Stimulated activated naive CD4-positive, alpha-beta T cell (primary cell): Measurements from ENCODE around the gene EGF.

ENCODE experiments used
- DNase-seq, 6 experiments: peaks; one replicate each; lab custom pipeline; 2025; lab: John Stamatoyannopoulos, UW

The EGF gene

GRCh38 chr4:109996526-109996925 is 83.8 kb downstream of the EGF start:
- no peak for DNase-seq

GRCh38 chr4:109998867-109999584 is 86.3 kb downstream of the EGF start:
- DNase-seq, result peak in 3 of 6 experiments; percentile 10 to 67 (median 65)

- DNase-seq, result no peak
Observed at GRCh38 chr4:109999585-109999912, 86.9 kb downstream of the EGF start.

- DNase-seq, result no peak
Observed at GRCh38 chr4:110002326-110002725, 89.6 kb downstream of the EGF start.

GRCh38 chr4:110003401-110004187 is 90.9 kb downstream of the EGF start:
- no peak for DNase-seq

GRCh38 chr4:110004556-110004955 is 91.9 kb downstream of the EGF start:
- no peak for DNase-seq

- DNase-seq, result peak in 3 of 6 experiments; percentile 12 to 61 (median 51)
Observed at GRCh38 chr4:110005461-110006056, 92.9 kb downstream of the EGF start.

- DNase-seq, result no peak
Observed at GRCh38 chr4:110007217-110007616, 94.5 kb downstream of the EGF start.

GRCh38 chr4:110008540-110008939 is 95.9 kb downstream of the EGF start:
- DNase-seq, result no peak

- no peak for DNase-seq
Observed at GRCh38 chr4:110009550-110009949, 96.9 kb downstream of the EGF start.

GRCh38 chr4:110010797-110011196 is 98.1 kb downstream of the EGF start:
- no peak for DNase-seq

- DNase-seq, result no peak
Observed at GRCh38 chr4:110012917-110013316, 100.2 kb downstream of the EGF start.

GRCh38 chr4:110014233-110014632 is 101.5 kb downstream of the EGF start:
- DNase-seq, result no peak

- no peak for DNase-seq
Observed at GRCh38 chr4:110019153-110019552, 106.5 kb downstream of the EGF start.

GRCh38 chr4:110020139-110020538 is 107.5 kb downstream of the EGF start:
- DNase-seq, result no peak

- DNase-seq, result no peak
Observed at GRCh38 chr4:110020646-110021443, 108.2 kb downstream of the EGF start.

GRCh38 chr4:110022457-110022856 is 109.8 kb downstream of the EGF start:
- DNase-seq, result no peak

GRCh38 chr4:110025056-110025455 is 112.4 kb downstream of the EGF start:
- no peak for DNase-seq

GRCh38 chr4:110025718-110026117 is 113.0 kb downstream of the EGF start:
- DNase-seq, result no peak

GRCh38 chr4:110032603-110033002 is 119.9 kb downstream of the EGF start:
- no peak for DNase-seq

GRCh38 chr4:110033355-110034025 is 120.8 kb downstream of the EGF start:
- no peak for DNase-seq

- no peak for DNase-seq
Observed at GRCh38 chr4:110034026-110034393, 121.3 kb downstream of the EGF start.
